Stimulated activated CD4-positive, alpha-beta T cell treated with anti-CD3 and anti-CD28 coated beads, Interleukin-4, amount 100 ng/mL, for 48 hours (primary cell): ENCODE results near the gene MCF2L.
A peak's percentile ranks its signal among the peaks of the same experiment; 100 is the strongest.
"Not testable (repeated sequence)": the region's sequence is repeated elsewhere in the genome, so short reads cannot be mapped to it uniquely, and the experiment has no call there.

Source experiments
- DNase-seq, 2 donors: peaks; one replicate each; pipeline ENCODE4 v3.0.0-alpha.2; 2020; ENCODE audit warnings: low read depth in 2 of 2

MCF2L gene

DNA sequence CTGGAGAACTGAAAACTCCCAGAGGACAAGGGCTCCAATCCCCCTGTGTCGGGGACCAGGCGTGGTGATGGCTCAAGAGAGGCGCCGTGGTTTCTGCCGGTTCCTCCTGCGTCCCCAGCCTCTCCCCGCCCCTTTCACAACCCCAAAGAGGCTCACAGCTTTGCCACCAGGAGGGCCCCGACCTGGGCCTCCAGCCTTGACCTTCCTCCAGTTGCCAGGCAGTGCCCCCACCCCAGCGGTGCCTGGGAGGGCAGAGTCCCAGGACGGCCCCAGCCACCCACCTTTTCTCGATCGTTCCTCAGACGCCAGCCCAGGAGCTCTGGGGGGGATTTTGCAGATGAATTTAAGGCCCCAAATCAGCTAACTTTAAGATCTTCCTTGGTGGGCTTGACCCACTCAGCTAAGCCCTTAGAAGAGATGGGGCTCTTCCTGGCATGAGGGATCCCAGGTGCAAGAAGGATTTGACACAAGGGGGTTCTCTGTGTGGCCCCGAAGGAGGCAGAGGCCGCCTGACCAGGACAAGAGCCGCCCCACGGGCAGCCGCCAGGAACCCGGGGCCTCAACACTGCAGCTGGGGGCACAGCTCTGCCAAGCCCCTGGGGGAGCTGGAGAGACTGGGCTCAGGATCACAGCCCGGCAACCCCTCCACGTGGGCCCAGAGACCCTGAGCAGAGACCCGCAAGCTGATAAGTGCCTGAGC, 47.0 kb downstream of the MCF2L start:
- DNase-seq = no peak

DNA sequence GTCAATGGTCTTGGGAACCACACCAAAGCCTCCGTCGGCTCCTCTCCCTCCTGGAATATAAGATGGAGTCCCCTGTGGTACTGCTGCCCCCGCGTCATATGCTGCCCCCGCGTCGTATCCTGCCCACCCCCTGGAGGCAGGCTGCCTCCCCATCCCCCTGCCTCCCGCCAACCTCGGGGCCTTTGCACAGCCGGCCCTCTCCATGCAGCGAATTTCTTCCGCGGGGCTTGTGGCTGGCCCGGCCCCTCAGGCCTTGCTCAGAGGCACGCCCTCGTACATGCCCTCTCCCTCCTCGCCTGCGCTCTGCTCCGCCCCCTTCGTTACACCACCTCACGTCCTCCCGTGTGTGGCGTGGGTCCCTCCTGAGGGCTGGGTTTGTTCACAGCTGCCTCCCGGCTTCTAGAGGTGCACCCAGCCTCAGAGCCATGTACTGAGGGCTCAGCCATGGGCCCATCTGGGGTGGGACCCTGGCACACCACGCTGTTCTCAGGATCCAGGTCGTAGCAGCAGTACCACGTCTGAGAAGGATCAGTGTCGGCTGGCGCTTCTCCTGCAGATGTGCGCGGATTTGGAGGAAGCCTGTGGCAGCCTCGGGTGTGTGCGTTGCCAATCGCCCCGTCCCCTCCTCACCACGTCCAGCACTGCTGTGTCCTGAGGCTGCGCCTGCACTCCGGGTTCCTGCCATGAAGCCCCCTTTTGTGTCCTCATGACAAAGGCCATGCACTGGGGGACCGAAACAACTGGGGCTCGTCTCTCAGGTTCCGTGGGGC, 47.7 kb downstream of the MCF2L start:
- DNase-seq = no peak

DNA sequence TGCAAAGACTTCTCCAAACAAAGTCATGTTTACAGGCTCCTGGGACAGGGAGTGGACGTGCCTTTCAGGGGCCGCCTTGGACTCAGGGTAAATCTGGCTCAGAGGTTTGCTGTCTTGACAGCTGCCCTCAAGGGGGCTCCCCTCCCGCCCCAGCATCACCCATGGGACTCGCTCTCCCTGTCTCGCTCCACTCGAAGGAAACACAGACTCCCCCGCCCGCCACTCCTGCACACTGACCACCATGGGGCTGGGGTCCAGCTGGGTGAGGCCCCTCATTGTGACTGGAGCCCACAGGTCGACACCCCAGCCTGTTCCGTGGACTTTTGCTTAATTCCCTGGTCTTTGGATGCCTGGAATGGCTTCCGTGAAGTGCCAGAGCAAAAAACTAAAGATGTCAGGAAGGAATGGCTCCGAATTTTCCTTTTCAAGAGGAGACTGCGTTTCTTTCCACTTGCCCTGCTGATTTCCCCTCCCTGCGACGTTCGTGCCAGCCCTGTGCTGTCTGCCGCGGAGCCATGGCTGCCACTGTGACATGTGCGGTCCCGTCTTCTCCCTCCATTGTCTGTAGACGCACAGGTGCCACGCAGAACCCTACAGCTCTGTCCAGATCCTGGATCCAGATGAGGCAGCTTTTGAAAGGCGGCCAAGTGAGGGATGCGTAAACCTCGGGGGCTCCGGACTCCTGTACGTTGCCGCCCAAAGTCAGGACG, 48.6 kb downstream of the MCF2L start:
- no peak for DNase-seq

DNA sequence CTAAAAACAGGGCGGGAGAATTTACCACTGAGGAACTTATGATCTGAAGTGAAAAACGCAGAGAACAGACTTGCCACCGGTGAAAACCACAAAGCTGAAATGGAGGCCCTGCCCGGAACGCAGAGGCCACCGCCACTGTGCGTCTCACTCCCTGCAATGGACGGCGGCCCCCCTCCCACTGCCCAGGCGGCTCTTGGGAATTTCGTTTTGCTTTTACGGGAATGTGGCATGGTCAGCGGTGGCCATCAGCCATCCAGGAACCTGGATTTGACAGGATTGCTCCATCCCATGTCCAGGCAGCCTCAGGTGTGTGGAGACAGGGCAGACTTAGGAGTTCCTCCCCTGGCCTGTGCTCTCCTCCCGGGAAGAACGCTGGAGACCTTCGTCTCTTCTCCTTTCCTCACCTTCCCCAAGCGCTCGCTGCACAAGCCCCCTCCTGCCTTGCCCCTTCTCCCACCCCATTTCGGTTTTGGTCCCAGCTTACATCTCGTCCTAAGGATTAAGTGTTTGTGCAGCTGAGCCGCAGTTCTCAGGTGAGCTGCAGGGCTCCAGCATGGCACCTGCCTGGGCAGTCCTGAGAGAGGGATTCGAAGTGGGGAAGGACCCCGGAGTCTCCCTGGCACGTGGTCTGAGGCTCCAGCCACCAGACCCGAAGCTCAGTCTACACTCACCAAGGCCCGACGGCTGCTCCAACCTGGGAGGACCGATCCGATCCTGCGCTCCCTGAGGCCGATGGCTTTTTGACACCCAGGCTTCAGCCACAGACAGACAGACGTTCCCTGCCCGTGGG, 49.9 kb downstream of the MCF2L start:
- DNase-seq = no peak

DNA sequence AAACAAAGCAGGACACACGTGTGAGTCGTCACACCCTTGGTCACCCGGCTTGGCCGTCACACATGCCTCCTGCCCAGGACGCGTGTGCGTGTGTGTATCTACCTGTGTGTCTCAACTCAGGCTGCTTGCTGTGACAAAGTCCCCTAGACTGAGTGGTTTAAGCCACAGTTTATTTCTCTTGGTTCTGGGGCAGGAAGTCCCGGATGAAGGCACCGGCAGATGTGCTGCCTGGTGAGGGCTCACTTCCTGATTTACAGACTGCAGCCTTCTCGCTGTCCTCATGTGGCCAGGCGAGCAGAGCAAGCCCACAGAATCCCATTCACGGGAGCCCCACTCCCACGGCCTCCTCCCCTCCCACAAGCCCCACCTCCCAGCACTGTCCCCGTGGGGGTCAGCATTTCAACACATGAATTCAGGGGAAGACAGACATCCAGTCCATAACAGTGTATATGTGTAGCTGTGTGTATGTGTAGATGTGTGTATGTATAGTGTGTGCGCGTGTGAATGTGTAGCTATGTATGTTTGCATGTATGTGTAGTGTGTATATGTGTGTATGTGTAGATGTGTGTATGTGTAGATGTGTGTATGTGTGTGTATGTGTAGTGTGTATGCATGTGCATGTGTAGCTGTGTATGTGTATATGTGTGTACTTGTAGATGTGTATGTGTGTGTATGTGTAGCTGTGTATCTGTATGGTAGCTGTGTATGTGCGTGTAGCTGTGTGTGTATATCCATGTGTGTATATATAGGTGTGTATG, 51.5 kb downstream of the MCF2L start:
- no peak for DNase-seq

DNA sequence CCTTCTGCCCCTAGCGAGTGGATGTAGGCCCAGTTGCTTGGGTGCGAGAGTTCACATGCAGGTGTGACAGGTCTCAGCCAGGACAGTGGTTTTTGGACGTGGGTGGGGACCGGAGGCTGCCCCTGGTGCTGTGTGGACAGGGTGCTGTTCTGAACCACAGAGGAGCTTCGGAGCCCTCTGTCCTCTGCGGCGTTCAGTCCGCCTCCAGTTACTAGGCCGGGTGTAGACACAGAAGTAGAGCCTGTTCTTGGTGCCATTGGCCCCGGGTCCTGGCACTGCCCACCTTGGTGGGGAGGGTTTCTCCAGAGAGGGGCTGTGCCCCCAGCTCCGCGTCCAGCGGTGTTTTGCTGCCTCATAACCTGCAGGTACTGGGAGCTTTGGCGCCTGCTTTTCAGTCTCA, 52.4 kb downstream of the MCF2L start:
- no peak for DNase-seq

DNA sequence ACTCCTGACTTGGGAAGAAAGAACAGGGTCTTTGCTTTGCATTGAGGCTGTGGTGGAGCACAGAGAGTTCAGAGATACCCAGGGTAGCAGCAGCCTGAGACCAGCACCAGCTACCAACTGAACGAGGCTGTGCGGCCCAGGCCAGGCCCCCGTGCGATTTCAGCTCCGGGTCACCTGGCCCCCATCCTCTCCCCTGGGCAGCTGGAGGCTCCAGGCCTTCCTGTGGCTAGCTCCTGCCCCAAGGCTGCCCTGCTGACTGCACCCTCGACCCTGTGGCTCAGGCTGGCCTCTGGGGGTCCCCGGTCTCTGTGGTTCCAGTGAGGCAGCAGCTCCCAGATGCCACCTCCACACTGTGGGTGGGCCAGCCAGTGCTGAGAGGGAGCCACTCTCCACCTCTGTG, 52.8 kb downstream of the MCF2L start:
- no peak for DNase-seq

DNA sequence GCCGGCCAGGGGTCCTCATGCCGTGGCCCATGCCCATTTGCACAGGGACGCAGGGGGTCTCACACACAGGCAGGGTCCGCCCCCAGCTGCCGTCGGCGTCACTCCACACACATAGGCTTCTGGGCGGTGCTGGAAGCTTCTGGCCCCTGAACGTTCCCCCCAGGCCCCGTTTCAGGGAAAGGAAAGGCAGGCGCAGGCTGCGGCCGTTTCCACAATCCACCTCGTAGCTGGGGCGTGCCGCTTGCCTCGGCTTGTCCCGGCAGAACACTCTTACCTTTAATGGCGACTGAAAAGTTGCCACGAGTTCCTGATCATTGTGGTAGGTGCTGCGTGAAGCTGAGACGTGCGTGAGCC, 53.4 kb downstream of the MCF2L start:
- DNase-seq = no peak

DNA sequence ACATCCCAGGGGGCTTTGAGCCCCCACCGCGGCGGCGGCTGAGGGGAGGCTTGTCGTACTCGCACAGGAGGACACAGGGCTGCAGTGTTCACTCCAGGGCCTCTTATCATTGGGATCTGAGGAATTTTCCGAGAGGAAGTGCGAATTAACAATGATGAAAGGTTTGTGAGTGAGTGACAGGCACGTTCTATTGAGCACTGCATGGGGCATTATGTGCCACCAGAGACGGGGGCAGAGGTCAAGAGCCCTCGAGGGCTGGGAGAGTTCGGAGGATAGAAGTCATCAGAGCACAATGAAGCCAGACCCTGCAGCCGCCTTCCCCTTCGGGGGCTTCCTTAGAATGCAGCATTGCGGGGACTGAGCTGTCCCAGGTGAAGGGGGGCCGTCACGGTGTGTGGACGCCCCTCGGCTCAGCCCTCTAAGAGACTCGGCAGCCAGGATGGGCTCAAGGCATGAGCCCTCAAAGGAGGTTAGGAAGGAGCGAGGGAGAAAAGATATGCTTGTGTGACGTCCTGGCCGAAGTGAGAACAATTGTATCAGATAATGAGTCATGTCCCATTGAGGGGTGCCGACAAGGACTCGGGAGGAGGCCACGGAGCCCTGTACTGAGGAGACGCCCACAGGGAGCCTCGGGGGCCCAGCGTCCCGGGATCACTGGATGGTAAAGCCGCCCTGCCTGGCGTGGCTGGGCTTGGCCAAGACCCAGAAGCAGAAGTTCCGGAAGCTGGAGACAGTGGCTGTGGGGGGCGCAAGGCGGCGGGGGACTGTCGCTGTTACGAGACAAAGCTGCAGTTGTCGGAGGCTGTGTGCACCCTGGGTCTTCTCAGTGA, 53.9 kb downstream of the MCF2L start:
- DNase-seq = no peak

DNA sequence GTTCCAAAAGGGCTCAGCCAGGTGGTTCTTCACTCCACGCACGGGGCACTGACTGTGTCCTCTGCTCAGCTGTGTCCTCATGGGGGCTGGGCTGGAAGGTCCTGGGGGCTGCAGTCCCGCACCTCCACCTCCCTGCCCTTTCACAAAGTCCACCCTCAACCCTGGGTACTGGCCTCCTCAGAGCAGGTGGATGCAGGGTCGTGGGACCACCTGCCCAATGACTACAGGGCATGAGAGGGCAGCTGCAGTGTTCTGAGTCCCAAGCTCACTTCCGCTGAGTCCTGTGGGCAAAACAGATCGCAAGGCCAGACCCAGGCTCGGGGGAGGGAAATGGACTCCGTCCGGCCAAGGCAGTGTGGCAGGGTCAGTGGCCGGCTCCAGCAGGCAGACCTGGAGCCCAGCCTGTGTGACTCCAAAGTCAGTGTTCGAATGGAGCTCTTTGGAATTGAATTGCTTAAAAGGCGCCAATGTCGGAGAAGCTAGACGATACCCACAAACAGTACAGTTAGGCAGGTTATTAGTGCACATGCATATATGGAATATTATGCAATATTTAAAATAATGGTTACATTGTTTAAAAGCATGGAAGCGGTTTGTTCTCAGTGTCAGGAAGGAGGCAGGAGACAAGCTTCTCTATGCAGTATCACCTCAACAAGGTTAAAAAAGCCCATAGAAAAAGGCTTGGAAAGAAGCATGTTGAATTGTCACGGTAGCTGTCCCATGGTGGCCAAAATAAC, 54.8 kb downstream of the MCF2L start:
- no peak for DNase-seq

DNA sequence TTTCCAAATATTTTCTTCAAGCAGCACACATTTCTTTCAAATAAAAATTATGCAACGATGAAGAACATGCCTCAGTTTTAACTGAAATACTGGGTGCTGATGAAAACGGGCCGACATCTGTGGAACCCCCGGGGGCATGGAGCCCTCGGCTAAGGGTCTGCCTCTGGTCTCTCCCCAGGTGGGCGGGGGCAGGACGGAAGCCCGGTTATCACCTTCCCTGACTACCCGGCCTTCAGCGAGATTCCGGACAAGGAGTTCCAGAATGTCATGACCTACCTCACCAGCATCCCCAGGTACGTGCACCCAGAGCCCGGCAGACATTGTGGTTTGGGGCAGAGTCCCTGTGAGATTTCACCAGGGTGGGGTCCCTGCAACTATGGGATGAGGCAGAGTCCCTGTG, 55.5 kb downstream of the MCF2L start:
- DNase-seq = no peak

DNA sequence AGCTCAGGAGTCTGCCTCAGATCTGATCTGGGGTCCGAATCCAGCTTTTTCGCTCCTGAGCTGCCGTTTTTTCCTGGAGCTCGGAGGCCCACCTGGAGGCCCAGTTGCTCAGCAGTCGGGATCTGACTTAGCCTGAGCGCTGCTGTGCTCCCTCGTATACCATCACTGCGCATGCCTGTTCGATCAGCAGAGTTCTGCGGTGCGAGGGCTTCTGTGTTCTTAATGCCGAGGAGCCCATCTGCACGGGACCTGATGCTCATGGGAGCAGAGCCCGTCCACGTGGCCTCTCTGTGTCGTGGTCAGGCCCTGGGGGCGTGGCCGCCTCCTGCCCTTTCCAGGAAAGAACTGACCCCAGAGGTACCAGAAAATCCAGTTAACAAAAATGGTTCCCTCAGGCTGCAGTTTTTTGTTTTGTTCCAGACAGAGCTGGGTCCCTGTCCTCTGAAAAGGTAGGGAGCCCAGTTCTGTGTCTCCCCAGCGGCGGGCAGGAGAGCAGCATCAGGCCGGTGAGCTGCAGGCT, 57.4 kb downstream of the MCF2L start:
- no peak for DNase-seq

DNA sequence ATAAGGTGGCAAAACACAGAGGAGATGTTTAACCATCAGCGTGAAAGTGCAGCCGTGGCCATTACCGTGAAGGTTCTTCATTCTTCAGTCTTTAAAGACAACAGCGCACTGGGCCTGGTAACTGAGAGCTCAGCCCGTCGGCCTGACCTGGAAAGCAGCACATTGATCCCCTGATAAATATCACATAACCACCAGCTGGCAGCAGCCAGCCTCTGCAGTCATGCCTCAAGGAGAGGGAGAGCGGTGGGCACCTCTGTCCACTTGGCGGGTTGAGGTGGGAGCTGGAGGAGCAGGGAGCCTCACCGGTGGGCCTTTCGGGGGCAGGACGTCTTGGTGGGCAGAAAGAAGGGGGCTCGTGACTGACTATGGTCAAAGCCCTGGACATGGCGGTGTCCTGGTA, 58.1 kb downstream of the MCF2L start:
- DNase-seq = no peak

DNA sequence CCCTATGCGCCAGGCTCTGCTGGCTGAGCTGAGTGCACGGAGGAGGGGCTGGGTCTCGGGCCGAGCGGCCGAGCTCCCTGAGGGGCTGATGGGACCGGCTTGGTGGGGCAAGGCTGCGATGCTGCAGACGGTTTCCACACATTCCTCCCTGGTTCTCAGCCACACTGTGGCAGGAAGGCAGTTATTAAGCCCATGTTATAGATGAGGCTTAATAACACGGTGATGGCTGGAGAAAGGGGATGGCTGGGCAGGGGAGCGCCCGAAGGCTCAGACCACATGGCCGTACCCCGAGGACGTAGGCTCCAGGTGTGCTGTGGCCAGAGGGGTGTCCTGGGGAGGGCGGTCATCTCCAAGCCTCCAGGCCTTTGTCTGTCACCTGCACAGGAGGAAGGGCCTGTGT, 58.6 kb downstream of the MCF2L start:
- DNase-seq = no peak

DNA sequence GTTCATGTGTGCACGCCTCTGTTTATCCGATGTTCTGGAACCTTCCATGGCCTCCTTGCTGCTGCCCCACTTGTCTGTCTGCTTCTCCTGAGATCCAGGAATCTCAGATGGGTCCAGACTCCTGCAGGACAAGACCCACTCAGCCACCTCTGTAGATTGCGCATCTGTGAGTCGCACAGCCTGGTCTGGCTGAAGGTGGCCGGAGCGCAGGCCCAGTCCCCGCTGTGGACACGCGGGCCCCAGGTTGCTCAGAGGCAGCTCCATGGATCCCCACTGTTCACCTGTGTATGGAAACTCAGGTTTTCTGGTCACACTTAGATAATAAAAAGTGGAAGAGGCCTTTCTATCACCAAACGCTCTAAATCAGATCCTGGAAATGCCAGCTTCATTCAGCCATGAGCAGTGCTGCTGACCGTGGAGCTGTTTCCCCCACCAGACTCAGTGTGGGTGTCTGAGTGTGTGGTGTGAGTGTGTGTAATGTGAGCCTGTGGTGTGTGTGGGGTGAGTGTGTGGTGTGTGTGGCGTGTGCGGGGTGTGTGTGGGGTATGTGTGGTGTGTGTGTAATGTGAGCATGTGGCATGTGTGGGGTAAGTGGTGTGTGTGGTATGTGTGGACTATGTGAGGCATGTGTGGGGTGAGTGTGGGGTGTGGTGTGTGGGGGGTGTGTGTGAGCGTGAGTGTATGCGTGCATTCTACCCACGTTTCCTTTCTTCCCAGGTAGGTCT, 59.5 kb downstream of the MCF2L start:
- no peak for DNase-seq

DNA sequence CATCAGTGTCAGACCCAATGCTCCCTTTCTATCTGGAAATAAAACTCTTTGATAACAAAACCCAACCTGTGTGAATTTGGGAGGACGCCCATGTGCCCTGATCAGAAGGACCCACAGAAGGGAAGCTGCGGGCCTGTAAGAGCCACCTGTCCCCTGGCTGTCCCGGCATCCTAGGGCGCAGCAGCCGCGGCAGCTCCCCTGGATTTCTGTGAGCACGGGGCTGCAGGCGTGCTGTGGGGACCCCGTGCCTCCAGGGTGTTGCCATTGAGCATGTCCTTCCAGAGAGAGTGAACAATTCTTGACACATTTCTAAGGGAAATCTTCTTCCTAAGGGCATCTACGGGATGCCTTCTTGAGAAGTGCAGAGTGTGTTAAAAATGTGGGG, 60.0 kb downstream of the MCF2L start:
- DNase-seq = no peak

DNA sequence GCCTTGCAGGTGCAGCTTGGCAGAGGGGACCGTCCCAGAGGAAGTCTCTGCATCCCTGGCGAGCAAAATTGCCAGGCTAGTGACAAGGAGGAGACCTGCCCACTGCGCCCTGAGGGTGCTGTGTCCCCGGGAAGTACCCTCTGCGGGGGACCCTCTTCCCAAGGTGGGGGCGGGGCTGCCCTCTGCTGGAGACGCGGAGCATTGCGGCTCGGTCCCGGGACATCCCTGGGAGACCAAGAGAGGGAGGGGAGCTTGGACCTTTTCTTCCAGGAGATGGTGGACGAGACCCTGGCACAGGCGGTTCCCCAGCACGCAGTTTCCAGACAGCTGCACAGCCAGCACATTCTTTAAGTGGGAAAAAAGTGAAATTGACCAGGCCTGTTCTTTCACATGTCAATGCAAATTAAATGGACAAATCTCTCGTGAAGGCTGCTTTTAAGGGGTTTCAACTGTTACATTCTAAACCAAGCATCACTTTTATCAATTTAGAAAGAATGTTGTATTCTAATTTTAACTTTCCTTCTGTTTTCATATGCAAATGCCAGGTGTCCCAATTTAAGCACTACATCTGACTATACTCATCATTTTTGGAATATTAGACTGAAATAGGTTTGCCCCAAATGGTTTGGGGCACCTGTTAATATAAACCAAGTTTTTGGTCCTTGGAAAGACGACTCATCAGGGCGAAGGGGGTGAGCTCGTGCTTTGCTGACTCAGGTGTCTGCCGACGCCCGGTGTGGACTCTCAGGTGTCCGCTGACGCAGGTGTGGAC, 60.7 kb downstream of the MCF2L start:
- DNase-seq = peak; percentile 38 to 50

DNA sequence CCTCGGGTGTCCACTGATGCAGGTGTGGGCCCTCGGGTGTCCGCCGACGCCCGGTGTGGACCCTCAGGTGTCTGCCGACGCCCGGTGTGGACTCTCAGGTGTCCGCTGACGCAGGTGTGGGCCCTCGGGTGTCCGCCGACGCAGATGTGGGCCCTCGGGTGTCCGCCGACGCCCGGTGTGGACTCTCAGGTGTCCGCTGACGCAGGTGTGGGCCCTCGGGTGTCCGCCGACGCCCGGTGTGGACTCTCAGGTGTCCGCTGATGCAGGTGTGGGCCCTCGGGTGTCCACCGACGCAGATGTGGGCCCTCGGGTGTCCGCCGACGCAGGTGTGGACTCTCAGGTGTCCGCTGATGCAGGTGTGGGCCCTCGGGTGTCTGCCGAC, 61.2 kb downstream of the MCF2L start:
- DNase-seq = not testable (repeated sequence)
